Stimulated activated CD4-positive, alpha-beta T cell treated with anti-CD3 and anti-CD28 coated beads, Interleukin-1b, Interleukin-23, amount 100 ng/mL, for 48 hours (primary cell): ENCODE results near the gene MIP.
"Not testable (repeated sequence)": the region's sequence is repeated elsewhere in the genome, so short reads cannot be mapped to it uniquely, and the experiment has no call there.

ENCODE experiments used
- DNase-seq: peaks from one replicate; pipeline ENCODE4 v3.0.0-alpha.2; 2020

MIP gene

DNA sequence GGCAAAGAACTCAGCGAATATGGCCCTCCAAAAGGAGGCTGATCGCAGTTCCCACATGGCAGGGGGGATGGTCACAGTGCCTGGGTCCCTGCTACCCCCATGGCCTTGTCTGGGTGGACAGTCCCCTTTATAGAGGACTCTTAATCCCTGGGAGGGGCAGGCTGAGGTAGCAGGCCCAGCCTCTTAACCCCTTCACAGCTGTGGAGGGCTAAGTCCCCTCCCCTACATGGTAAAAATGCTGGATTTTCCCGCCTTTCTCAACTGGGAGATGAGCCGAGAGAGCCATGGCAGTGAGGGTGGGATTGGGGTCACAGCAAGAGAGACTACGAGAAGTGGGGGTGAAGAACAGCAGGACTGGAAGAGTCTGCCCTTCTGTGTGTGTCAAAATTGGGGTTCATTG lies at the start of gene MIP:
Gene MIP (minus strand): TSS at position 101 of the 400 bp plus-strand sequence. CDS start 44 bp downstream, at position 57.
- no peak for DNase-seq

DNA sequence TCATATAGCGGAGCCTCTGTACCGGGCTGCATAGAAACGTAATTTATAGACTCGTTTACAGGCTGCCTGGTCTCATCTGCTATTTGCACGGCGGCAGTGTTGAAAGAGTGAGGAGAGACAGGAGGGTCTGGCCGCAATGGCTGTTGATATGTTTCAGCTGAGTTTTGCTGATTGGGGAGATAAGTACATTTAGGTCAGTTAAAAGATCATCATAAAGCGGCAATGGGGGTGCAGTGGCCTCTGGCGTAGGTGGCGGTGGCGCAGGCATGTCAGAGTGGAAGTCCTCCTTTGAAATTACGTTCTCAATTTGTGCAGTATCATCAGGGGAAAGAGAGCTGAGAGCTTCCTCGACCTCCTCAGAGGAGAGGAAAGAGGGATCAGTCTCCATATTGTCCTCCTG lies 45.4 kb upstream of the MIP start:
- DNase-seq, result not testable (repeated sequence)

DNA sequence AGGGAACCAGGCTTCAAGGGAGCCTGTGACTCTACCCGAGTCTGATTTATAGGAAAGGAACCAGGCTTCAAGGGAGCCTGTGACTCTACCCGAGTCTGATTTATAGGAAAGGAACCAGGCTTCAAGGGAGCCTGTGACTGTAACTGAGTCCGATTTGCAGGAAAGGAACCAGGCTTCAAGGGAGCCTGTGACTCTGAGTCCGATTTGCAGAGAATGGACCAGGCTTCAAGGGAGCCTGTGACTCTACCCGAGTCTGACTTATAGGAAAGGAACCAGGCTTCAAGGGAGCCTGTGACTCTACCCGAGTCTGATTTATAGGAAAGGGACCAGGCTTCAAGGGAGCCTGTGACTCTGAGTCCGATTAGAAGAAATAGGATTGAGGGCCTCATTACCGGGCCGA lies 45.0 kb upstream of the MIP start:
- DNase-seq, result not testable (repeated sequence)

DNA sequence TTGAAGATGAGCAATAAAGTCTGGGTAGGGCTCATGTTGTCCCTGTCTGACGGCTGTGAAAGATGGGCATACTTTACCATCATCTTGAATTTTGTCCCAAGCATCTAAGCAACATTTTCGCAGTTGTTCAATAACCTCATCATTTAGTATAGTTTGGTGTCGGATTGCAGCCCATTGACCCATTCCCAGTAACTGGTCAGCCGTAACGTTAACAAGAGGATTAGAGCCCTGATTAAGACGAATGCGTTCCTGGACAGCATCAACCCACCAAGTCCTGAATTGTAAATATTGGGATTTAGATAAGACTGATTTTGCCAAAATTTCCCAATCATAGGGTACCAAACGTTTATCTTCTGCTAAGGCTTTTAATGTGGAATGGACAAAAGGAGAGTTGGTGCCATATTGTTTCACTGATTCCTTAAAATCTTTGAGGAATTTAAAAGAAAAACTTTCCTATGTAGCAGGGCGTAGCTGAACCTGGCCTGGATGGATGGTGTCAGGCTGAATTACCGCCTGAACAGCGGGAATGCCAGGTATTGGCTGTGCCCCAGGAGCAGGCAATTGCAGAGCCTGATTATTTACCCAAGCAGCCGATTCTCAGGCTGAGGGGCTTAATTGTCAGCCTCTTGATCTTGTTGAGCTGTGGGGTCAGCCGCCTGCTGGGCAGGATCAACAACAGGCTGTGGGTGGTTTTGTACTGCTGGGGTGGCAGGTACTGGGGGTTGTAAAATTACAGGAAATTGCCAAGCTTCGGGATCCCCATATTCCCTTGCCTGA lies 43.9 kb upstream of the MIP start:
- not testable (repeated sequence) for DNase-seq

DNA sequence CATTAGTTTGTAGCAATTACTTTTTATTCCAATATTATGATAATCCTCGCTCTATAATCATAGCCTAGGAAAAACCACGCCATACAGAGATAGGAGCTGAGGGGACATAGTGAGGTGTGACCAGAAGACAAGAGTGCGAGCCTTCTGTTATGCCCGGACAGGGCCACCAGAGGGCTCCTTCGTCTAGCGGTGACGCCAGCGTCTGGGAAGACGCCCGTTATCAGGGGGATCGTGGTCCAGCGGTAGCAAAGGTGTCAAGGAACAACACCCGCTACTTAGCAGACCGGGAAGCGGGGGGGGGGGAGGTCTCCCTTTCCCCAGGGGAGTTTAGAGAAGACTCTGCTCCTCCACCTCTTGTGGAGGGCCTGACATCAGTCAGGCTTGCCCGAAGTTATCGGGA lies 42.2 kb upstream of the MIP start:
- peak; percentile 61 for DNase-seq

DNA sequence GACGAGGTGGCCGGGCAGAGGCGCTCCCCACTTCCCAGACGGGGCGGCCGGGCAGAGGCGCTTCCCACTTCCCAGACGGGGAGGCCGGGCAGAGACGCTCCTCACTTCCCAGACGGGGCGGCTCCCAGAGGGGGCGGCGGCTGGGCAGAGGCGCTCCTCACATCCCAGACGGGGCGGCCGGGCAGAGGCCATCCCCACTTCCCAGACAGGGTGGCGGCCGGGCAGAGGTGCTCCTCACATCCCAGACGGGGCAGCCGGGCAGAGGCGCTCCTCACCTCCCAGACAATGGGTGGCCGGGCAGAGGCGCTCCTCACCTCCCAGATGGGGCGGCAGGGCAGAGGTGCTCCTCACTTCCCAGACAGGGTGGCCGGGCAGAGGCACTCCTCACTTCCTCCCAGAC lies 40.0 kb upstream of the MIP start:
- DNase-seq, result not testable (repeated sequence)

DNA sequence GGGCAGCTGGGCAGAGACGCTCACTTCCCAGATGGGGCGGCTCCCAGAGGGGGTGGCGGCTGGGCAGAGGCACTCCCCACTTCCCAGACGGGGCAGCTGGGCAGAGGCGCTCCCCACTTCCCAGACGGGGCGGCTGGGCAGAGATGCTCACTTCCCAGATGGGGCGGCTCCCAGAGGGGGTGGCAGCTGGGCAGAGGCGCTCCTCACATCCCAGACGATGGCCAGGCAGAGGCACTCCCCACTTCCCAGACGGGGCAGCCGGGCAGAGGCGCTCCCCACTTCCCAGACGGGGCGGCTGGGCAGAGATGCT lies 39.6 kb upstream of the MIP start:
- not testable (repeated sequence) for DNase-seq

DNA sequence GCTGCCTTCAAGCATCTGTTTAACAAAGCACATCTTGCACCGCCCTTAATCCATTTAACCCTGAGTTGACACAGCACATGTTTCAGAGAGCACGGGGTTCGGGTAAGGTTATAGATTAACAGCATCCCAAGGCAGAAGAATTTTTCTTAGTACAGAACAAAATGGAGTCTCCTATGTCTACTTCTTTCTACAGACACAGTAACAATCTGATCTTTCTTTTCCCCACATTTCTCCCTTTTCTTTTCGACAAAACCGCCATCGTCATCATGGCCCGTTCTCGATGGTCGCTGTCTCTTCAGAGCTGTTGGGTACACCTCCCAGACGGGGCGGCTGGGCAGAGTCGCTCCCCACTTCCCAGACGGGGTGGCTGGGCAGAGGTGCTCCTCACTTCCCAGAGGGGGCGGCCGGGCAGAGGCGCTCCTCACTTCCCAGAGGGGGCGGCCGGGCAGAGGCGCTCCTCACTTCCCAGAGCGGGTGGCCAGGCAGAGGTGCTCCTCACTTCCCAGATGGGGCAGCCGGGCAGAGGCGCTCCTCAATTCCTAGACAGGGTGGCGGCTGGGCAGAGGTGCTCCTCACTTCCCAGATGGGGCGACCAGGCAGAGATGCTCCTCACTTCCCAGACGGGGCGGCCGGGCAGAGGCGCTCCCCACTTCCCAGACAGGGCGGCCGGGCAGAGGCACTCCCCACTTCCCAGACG lies 39.1 kb upstream of the MIP start:
- DNase-seq, result not testable (repeated sequence)

DNA sequence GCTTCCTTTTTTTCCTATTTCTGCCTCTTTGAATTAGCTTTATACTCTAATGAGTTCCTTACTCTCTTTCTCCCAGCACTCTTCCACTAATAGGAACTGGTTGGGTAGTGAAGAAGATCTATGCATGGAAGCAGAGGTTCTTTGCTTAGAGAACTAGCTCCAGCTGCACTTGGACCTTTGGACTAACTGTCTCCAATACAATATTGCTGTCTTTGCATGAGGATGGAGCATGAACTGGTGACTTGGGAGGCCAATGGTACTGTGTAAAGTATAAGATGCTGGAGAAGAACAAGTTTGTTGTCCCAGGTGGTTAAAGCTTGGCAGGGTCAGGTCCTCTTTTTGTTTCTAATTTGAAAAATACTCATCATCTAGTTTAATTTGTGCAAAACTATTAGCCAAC lies 35.9 kb upstream of the MIP start:
- DNase-seq, result no peak

DNA sequence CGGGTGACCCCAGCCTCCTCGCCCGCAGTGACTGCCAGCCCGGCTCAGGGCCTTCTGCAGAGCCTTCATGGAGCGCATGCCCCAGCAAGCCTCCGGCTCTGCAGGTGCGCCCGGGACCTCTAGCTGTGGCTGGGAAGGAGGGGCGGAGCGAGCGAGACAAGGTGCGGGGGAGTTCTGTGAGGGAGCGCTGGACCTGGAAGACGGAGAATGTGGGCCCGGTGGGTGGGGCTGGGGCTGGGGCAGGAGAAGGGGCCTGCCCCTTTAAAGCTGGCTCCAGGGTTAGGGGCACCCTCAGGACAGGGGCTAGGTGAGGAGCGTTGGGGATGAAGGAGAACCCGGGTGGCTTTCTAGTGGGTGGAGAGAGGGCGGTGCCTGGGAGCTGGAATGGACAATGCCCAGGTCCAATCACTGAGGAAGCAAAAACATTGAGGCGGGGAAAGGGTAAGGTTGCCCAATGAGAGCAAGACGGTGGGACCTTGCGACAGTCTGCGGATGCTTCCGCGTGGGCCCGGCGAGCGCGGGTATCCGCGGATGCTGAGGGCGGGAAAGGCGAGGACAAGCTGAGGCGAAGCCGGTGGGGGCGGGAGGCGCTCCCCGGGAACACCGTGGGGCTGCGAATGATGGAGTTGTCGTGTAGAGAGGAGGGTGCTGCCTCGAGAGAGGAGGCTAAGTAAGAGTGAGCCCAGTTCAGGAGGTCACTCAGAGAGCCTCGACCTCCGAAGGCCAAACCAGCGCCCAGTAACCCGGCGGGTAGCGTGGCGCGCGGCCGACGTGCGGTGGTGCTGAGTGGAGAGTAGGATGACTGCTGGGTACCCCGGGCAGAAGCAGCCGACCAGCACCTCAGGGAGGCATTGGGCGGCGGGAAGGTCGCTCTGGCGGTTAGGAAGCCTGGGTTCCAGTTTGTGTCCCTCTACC lies 33.8 kb upstream of the MIP start, which contains the start of gene GLS2:
Gene GLS2 (minus strand): TSS at position 121 of the 915 bp plus-strand sequence. CDS start 43 bp downstream, at position 78.
- DNase-seq, result peak; percentile 76

DNA sequence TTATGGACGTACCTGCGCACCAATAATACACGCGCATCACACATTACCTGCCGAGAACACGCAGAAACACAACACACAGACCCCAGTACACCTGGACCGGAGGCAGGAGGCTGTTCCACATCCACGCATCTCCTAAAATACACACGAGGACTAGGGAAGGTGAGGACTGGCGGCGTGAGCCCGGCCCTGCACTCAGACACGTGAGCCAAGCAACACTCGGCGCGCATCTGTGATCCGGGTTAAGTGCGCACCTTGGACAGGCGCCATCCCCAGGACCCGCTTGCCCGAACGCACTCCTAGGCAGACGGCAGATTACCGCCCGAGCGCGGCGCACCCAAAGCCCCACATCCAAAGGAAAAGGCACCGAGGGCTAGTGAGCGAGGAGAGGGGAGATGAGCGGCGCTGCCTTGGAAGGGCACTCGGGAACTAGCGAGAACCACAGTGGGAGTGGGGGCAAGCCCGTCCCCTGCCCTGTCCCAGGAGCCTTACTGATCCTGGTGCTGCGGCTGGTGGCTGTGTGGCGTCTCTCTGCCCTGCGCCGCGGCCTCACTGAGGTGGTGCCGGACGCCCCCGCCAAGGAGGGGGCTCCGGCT lies 33.1 kb upstream of the MIP start:
- peak; percentile 23 for DNase-seq

DNA sequence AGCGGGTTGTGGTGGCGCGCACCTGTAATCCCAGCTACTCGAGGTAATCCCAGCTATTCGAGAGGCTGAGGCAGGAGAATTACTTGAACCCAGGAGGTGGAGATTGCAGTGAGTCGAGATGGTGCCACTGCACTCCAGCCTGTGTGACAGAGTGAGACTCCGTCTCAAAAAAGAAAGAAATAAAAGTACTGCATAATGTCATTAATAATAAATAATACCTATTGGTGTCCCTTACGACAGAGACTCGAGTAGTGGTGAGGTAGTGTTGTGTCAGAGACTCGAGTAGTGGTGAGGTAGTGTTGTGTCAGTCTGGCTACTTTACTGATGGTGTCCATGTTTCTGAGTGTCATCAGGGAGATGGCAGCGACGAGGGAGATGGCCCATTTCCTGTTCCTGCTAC lies 32.2 kb upstream of the MIP start:
- no peak for DNase-seq

DNA sequence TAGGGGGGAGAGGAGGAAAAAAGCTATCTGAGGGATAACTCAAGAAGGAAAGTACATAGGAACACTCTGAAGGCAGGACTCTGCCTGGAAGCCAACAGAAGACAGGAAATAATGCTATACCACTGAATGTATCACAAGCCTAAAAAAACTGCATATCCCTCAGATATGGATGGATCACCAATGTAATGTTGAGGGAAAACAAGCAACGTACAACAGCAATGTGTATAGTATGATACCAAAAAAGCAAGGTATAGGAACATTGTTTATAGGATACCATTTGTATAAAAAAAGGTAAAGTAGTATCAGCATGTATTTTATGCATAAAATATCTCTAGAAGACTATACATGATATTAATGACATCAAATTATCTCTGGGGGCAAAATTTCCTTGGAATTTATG lies 30.1 kb upstream of the MIP start:
- no peak for DNase-seq

DNA sequence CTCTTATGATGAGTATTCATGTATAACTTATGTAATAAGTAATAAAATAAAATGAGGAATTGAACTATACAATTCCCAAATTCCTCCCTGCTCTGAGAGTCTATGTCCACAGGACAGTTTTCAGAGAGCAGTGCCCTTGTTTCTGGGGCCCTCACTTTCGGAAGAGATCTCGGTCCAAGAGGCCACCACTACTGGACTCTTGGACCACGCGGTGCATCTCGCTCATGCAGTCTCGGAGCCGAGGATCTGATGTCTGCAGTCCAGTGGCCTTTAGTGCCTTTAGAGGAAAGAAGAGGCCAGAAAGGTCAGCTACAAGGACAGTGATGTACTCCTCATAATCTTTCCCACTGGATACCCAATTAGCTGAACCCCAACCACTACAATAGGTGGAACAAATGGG lies 25.2 kb upstream of the MIP start:
- no peak for DNase-seq

DNA sequence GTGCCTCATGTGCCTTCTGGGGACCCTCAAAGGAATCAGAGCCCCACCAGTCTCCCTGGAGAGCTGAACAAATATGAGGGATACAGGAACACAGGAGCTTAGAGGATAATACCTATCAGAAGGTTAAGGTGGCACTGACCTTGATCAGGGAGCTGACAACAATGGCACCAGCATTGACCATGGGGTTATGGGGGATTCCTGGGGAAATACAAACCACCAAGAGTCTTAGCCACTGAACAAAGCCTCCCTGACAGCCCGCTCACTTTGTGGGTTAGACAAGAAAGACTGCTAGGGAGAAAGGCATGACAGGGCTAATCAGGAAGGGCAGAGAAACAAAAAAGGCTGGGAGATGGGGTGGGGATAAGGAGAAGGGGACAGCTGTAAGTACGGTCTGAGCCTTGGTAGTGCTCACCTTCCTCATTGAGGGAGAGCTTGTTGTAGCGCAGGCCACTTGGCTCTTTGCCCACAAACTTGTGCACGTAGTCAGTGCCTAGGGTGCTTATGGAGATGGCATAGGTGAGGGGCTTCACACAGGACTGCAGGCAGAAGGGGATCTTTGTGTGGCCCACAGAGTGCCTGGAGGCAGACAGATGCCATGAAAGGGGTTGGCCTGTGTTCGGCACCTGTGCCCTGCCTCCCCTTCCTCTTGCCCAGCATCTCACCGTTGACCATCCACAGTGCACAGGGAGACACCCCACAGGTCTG lies 23.2 kb upstream of the MIP start:
- no peak for DNase-seq

DNA sequence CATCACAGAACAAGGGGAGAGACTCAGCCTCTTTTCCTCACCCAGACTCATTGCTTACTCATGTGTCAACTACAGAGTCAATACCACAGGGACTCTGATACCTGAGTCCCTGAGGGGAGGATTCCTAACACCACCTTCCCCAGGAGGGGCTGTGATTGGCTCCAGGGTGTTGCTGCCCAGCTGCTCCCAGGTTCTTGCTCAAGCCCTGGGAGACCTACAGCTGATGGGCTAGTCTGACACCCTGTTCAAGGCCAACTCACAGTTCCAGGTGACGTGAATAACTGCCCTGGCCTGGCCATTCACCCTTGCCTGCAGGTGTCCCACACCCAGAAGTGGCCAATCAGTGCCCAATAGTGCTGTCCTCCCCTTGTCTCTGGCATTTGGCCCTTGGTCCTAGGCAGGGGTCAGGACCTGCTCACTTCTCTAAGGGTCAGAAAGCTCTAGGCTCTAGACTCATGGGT lies 22.5 kb upstream of the MIP start:
- no peak for DNase-seq

DNA sequence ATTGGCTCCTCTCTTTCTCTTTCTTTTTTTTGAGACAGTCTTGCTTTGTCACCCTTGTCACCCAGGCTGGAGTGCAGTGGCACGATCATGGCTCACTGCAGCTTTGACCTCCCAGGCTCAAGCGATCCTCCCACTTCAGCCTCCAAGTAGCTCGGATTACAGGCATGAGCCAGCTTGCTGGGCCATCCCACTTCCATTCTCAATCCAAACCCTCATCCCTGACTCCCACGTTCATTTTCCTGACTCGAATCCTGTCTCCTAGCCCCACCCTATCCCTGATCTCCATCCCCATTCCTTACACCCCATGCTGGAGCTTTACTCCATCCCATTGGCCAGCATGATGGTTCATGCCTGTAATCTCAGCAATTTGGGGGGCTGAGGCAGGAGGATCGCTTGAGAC lies 21.7 kb upstream of the MIP start:
- no peak for DNase-seq

DNA sequence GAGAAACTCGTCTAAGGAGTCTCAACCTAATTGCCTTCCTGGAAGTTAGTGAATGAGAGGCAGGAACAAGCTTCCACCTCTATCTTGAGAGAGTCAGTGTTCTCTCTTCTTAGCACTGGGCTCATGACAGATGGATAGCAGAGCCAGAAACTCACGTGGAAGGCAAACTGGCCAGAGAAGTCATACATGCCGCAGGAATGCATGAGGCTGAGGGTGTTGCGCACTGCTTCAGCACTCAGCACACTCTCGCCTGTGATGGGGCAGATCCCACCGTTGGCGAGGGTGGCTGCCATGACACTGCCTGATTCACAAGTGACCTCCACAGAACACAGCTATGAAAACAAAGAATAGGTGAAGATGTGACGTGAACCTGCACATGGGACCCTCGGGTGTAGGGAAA lies 19.9 kb upstream of the MIP start:
- DNase-seq, result no peak

DNA sequence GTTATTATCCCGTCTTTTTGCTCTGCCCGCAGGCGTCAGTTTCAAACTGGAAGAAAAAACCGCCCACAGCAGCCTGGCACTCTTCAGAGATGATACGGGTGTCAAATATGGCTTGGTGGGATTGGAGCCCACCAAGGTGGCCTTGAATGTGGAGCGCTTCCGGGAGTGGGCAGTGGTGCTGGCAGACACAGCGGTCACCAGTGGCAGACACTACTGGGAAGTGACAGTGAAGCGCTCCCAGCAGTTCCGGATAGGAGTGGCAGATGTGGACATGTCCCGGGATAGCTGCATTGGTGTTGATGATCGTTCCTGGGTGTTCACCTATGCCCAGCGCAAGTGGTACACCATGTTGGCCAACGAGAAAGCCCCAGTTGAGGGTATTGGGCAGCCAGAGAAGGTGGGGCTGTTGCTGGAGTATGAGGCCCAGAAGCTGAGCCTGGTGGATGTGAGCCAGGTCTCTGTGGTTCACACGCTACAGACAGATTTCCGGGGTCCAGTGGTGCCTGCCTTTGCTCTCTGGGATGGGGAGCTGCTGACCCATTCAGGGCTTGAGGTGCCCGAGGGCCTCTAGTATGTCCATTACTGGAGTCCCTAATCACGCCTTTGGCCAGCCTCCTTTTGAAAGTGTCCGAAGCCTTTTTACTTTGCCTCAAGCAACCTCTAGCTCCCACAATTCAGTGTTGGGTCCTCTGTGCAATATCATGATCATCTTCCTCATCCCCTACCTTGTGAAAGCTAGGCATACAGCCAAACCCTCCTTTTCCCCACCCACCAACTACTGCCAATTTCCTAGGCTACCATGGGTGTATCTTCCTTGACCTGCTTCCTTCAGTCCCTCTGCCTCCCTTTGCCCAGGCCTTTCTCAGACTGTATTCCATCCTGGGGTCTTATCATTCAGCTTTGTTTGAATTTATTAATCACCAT lies 14.8 kb upstream of the MIP start:
- DNase-seq, result no peak

DNA sequence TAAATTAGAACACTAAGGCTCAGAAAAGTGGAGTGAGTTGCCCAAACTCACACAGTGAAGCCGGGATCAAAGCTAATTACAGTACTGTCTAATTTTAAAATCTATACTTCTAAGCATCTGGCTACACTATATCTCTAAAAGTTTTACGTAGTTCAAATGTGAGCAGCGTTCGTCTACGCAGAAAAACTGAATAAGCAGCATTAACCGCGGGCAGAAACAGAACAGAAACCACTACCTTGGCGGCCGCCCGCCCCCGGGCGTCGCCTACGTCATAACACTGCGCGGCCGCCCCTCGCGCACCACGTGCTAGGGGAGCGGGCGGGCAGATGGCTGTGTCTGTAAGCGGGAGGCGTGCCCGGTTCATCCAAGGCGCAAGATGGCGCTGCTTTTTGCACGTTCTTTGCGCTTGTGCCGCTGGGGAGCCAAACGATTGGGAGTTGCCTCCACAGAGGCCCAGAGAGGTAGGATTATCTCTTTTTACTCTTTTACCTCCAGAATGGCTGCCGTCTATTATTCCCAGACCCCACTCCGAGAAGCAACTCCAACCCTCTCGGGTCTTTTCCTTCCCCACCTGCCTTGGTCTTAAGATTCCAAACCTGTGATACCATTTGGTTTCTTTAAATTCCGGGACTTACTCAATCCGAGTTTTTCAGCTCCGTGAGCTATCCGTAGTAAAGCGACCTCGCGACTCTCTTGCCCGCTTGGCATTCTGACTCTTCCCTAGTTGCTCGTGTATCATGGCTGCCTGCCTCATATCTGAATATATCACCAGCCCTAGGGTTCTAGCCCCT lies 14.0 kb upstream of the MIP start, which contains the start of gene SPRYD4:
Gene SPRYD4 (plus strand): TSS at position 363 of the 791 bp plus-strand sequence. CDS start 14 bp downstream, at position 377.
- peak; percentile 94 for DNase-seq
